Stomach (tissue), 4 donors: ENCODE results near the gene ATP11A.

Source experiments
- EP300 ChIP-seq: sonication (generic); formaldehyde crosslinking; IDR thresholded peaks from one replicate; pipeline ENCODE4 v1.6.1; 2017; ENCODE audit warnings: antibody characterized with exemption
- POLR2A ChIP-seq, 4 donors: fragments of 450-650 bp; IDR thresholded peaks; one replicate each; pipeline ENCODE4 v1.6.1; 2016; ENCODE audit warnings: antibody characterized with exemption in 4 of 4, control low read depth in 2 of 4, mild to moderate bottlenecking in 1 of 4, moderate library complexity in 1 of 4
- POLR2AphosphoS5 ChIP-seq, 3 donors: sonication (generic); formaldehyde crosslinking; IDR thresholded peaks; one replicate each; pipeline ENCODE4 v1.6.1; 2016; ENCODE audit warnings: antibody characterized with exemption in 3 of 3
- TF ChIP-seq, protein P1 (sequence below), 7 experiments: fragments of 450-650 bp in 4 of 7; fragments of 200-600 bp in 3 of 7; sonication (generic) in 3 of 7; IDR thresholded peaks; one replicate each; pipeline ENCODE4 v1.5.1; 2016 to 2019; ENCODE audit warnings: antibody characterized with exemption in 7 of 7, control low read depth in 2 of 7, mild to moderate bottlenecking in 1 of 7

GRCh38 chr13:112690283-112690929 lies 568 bp downstream of the ATP11A start:
- TF ChIP-seq, protein P1, sequence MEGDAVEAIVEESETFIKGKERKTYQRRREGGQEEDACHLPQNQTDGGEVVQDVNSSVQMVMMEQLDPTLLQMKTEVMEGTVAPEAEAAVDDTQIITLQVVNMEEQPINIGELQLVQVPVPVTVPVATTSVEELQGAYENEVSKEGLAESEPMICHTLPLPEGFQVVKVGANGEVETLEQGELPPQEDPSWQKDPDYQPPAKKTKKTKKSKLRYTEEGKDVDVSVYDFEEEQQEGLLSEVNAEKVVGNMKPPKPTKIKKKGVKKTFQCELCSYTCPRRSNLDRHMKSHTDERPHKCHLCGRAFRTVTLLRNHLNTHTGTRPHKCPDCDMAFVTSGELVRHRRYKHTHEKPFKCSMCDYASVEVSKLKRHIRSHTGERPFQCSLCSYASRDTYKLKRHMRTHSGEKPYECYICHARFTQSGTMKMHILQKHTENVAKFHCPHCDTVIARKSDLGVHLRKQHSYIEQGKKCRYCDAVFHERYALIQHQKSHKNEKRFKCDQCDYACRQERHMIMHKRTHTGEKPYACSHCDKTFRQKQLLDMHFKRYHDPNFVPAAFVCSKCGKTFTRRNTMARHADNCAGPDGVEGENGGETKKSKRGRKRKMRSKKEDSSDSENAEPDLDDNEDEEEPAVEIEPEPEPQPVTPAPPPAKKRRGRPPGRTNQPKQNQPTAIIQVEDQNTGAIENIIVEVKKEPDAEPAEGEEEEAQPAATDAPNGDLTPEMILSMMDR (IDR thresholded peaks at IDR 0.05), result no peak
- TF ChIP-seq POLR2AphosphoS5 (IDR thresholded peaks at IDR 0.05), result no peak
- no peak for TF ChIP-seq POLR2A (IDR thresholded peaks at IDR 0.05)
- TF ChIP-seq EP300, result no peak
